COLO668 (cell line): ENCODE data around the gene KRTAP24-1.

ENCODE experiments used
- DNase-seq: peaks from one replicate; lab custom pipeline; 2025; ENCODE audit not compliant: unreplicated experiment; lab: John Stamatoyannopoulos, UW

Gene KRTAP24-1

DNA sequence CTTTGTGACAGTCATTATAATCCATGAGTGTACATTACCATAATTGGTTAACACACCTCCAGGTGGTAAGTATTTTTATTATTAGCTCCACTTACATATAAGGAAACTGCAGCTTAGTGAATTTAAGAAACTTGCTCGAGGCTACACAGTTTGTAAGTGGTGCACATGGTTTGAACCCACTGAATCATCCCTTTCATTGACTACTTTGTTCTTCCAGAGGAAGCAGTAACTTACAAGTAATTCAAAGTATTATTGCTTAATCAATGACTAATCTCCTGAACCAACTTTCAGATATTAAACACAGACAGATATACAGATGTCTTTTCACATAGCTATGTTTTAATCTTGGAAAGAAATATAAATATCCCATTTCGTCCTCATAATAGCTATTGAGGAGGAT lies 48.1 kb downstream of the KRTAP24-1 start:
- no peak for DNase-seq

DNA sequence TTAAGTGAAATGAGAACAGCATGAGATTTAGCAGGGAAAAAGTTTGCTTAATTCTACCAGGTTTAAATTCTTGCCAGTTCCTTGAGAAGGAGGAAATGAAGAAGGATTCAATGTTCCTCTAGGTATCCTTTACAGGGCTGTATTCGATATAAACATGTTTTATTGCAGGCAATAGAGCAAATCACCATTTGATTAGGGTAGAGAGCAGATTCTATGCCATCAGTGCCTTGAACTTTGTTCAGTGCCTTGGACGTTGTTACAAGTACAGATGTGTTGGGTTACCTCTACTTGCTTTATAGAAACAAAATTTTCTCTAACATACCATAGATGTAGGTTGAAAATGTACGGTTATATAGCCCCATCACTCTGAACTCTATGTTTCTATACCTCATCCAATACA lies 48.7 kb downstream of the KRTAP24-1 start:
- no peak for DNase-seq

DNA sequence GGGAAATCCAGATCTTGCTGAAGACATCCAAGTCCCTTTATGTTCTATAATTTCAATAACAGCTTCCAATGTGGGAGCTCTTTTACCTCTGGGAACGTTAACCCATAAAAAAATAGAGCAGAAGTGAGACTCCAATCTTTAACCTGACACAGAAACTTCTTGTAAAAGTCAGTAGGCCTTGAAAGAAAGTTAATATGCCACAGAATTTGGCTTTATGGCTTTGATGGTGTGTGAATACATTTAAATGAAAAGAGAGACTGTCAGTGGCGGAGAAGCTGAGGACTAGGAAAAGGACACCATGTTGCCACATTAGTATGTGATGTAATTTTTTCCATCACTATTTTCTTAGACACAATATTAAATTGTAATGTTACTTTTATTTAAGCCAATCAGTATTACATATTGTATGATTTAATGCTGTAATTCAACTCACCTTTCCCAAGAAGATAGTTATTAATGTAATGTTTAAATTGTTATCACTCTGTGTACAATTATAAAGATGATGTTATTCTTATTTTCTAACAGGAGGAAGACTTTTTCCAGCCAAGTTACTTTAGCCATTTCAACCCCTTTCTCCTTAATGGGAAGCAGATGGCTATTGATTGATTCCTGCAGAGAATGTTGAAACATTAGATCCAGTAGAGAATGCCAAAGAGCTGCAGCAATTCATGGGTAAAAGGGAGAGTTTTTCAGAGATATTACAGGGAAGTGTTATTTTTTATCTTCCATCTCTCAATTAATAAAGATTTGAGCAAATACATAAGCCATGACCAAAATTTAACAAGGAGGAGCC lies 49.3 kb downstream of the KRTAP24-1 start:
- no peak for DNase-seq

DNA sequence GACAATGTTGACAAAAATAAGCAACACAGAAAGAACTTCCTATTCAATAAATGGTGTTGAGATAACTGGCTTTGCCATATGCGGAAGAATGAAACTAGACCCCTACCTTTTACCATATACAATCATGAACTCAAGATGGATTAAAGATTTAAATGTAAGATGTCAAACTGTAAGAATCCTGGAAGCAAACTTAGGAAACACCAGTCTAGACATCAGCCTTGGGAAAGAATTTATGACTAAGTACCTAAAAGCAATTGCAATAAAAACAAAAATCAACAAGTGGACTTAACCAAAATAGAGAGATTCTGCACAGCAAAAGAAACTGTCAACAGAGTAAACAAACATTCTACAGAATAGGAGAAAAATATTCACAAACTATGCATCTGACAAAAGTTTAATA lies 50.7 kb downstream of the KRTAP24-1 start:
- no peak for DNase-seq
